Psoas muscle (tissue), 8 donors: ENCODE results near the gene LRCH4. TPM values are rescaled to one million over a fixed set of nuclear protein-coding genes. Genes with fewer than 3 reads are reported as not detected.
"Not testable (repeated sequence)": the region's sequence is repeated elsewhere in the genome, so short reads cannot be mapped to it uniquely, and the experiment has no call there.

Experiments
- ATAC-seq, 4 donors: fragments of 200-7000 bp; cut with Tn5 transposase; one replicate each; pipeline ENCODE4 v1.9.1; 2020; ENCODE audit warnings: moderate library complexity in 3 of 4, mild to moderate bottlenecking in 2 of 4
- DNase-seq, 2 donors: peaks; one replicate each; pipeline ENCODE4 v3.0.0-alpha.2; 2020
- H3K27ac ChIP-seq: fragments of 200-600 bp; one replicate; pipeline ENCODE4 v1.8.0; 2022
- H3K27me3 ChIP-seq, 3 donors: fragments of 200-600 bp in 1 of 3; one replicate each; pipeline versions ENCODE4 v1.6.1 to v1.8.0; 2013 to 2022; ENCODE audit warnings: low read length in 2 of 3, mild to moderate bottlenecking in 2 of 3, moderate library complexity in 1 of 3; ENCODE audit not compliant: insufficient read depth in 3 of 3
- H3K36me3 ChIP-seq, 2 donors: fragments of 200-600 bp in 1 of 2; one replicate each; pipeline versions ENCODE4 v1.6.1 to v1.8.0; 2013 to 2022; ENCODE audit warnings: low read depth in 1 of 2, mild to moderate bottlenecking in 1 of 2, moderate library complexity in 1 of 2; ENCODE audit not compliant: insufficient read depth in 1 of 2
- H3K4me1 ChIP-seq: fragments of 200-600 bp; one replicate; pipeline ENCODE4 v1.8.0; 2022
- H3K4me3 ChIP-seq: fragments of 200-600 bp; one replicate; pipeline ENCODE4 v1.8.0; 2022; ENCODE audit warnings: mild to moderate bottlenecking
- H3K9me3 ChIP-seq: fragments of 200-600 bp; one replicate; pipeline ENCODE4 v1.8.0; 2022
- WGBS, 3 donors: extraction: QIAGEN DNeasy Blood & Tissue Kit; methylation state at CpG; one replicate each; pipeline versions ENCODE4 v1.1.6 to v1.1.7; 2013; 5-methylcytosine and 5-hydroxymethylcytosine counted together
- intact Hi-C, 2 donors: fragments of 100-400 bp; cut with DNase I; formaldehyde crosslinking; loops; one replicate each; pipeline versions ENCODE4 v1.11.0 to v1.14.2; 2022
- polyA plus RNA-seq, 3 donors: library from polyadenylated mRNA; stranded (reverse); fragments of 200-250 nt; gene quantifications; one replicate each; pipeline ENCODE4 v1.2.3, GENCODE V29; 2013
- total RNA-seq, 4 donors: library from RNA; stranded (reverse); fragmentation: NEBNext Ultra II Directional in 2 of 4; extraction: Animal tissue kit (Norgen Biotek cat#: 25700) in 2 of 4; gene quantifications; one replicate each; pipeline versions ENCODE4 v1.2.1 to v1.2.4, GENCODE V29; 2021 to 2023
- TF ChIP-seq, protein P1 (sequence below): fragments of 200-600 bp; IDR thresholded peaks from one replicate; pipeline ENCODE4 v1.8.0; 2022; ENCODE audit warnings: antibody characterized with exemption
- donor health status: healthy with polysubstance abuse.
- donor health status: DM: no; HTN: no; CAD: no; lungs with moderate emphysema.
- donor health status: Bipolar disorder and iron deficiency.
- donor health status: healthy.
- donor health status: DM: yes; HTN: yes; CAD: no.
- donor health status: DM: no; HTN: no; CAD: no.
- donor health status: DM: no; HTN: no; CAD: no.
- donor health status: DM: yes; HTN: yes; CAD: no.

LRCH4 gene
- total and polyA plus RNA-seq, 7 donors: 16.7 to 41.5 (median 33.5) TPM

DNA sequence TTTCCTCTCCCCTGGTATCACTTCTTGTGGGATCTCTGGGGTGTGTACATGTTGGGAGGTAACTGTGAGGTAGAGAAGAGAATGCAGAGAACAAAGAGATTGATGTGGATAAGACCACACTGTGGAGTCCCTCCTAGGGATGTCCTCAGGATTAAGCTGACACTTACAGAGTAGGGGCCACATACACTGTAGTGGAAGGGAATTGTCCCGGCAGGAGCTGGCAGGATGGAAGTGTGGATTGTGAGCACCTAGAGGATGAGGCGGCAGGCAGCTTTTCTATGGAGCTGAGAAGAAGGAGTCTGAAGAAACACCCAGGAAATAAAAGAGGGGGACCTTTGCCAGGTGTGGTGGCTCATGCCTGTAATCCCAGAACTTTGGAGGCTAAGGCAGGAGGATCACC is 33.4 kb downstream of the LRCH4 start:
- Histone ChIP-seq H3K27ac (no peak overlapping the region), H3K4me3 (no peak overlapping the region), H3K9me3 (no peaks in the 10 kb centered on the region), H3K36me3 (peaks cover 10 to 54% of the 10 kb centered on the region in 2 donors), H3K27me3 (no peaks in the 10 kb centered on the region), H3K4me1 (peaks cover 7% of the 10 kb centered on the region)
- WGBS, 3 donors: 94 to 100% (median 100%) methylated on average over 2 of the region's 2 CpGs
- intact Hi-C loops: no loop called here
- TF ChIP-seq, protein P1, sequence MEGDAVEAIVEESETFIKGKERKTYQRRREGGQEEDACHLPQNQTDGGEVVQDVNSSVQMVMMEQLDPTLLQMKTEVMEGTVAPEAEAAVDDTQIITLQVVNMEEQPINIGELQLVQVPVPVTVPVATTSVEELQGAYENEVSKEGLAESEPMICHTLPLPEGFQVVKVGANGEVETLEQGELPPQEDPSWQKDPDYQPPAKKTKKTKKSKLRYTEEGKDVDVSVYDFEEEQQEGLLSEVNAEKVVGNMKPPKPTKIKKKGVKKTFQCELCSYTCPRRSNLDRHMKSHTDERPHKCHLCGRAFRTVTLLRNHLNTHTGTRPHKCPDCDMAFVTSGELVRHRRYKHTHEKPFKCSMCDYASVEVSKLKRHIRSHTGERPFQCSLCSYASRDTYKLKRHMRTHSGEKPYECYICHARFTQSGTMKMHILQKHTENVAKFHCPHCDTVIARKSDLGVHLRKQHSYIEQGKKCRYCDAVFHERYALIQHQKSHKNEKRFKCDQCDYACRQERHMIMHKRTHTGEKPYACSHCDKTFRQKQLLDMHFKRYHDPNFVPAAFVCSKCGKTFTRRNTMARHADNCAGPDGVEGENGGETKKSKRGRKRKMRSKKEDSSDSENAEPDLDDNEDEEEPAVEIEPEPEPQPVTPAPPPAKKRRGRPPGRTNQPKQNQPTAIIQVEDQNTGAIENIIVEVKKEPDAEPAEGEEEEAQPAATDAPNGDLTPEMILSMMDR: no peak
- ATAC-seq: no peak
- DNase-seq: no peak

DNA sequence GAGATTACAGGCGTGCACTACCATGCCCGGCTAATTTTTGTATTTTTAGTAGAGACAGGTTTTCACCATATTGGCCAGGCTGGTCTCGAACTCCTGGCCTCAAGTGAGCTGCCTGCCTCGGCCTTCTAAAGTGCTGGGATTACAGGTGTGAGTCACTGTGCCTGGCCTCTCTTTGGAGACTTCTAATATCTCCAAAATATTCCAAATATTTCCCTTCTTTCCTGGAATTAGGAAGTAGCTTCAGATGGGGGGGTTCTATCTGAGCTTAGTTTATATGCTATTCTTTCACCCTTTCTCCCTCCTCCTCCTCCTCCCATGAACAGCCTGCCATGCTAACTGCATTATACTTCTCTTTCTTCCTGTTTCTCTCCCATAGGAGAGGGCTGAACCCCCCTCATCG is 37.5 kb downstream of the LRCH4 start:
- not testable (repeated sequence) for DNase-seq, ATAC-seq, H3K4me3 ChIP-seq, H3K9me3 ChIP-seq, H3K27me3 ChIP-seq
- H3K4me1 ChIP-seq: peaks cover 26% of the 10 kb centered on the region
- intact Hi-C loops: loop anchor here in 1 of 2 donors (5.0 kb wide), 1 partner anchor 71 kb away; the partner anchor contains the start of gene TSC22D4
- WGBS, 3 donors: 74 to 85% (median 79%) methylated on average over 5 of the region's 5 CpGs
- peaks cover 2 to 31% of the 10 kb centered on the region in 2 donors for H3K36me3 ChIP-seq
- peak overlapping the region; percentile 38 for H3K27ac ChIP-seq

DNA sequence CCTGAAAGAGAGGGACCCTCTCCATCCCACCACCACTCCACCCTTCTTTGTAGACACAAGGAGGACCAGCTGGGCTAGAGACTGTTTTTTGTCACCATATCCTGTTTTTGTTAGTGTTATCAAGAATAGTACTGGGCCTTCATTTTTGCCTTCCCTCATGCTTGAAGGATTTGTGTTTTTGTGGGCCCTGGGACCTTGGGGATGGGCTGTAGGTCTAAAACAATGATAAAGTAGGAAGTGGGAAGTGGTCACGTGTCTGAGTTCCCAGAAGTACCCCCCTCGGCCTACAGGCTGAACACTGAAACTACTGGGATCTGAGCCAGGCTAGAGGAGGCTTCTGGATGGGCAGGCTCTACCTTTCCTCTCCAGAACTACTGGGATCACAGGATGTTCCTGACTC is 38.1 kb downstream of the LRCH4 start:
- H3K4me1 ChIP-seq: peaks cover 26% of the 10 kb centered on the region
- WGBS, 3 donors: 44 to 71% (median 54%) methylated on average over 2 of the region's 2 CpGs

DNA sequence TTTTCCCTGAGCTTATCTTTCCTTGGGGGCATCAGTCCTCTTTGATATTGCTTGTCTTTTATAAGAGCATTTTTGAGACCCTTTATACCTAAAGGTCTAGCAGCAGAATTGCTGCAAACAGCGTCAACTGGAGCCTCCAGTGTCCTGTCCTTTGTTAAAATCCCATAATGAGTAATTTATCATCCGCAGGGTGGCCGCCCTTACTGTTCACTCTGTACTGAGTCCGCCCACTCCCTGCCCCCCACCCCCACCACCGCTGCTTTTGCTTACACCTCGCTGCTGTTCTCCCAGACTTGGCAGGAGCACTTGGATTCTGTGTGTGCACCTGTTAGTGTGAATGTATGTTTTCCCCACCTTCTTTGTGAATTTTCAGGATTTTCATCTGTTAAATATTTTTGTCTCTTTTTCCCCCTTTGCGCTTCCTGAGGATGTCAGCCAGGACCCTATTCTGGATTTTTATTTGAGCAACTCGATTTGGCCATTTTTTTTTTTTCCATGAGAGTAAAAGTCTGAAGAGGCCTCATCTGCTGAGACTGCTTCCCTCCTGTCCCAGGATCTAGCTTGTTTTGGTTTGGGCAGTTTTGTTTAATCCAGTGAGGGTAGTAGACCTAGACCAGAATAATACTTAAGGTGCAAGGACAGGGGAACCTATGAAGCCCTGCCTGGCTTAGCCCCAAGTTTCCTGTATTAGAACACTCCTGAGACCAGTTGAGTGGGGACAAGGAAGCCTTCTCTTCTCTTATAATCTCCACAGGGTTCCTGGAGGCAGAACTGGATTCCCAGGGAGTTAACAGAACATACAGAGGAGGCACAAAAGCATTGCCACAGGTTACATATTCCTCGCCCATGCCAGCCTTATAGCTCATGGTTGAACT is 38.8 kb downstream of the LRCH4 start:
- Histone ChIP-seq H3K4me3 (no peak overlapping the region), H3K4me1 (peaks cover 26% of the 10 kb centered on the region), H3K27me3 (no peaks in the 10 kb centered on the region), H3K9me3 (no peaks in the 10 kb centered on the region), H3K27ac (peak overlapping the region; percentile 71), H3K36me3 (peaks cover 0 to 19% of the 10 kb centered on the region in 2 donors)
- WGBS, 3 donors: 57 to 62% (median 61%) methylated on average over 9 of the region's 9 CpGs
- DNase-seq (no peak), ATAC-seq (no peak)
- intact Hi-C loops: loop anchor here (2.0 to 5.0 kb wide), 2 partner anchors 14 to 70 kb away; partner anchors contain the start of gene TSC22D4 (in 1 of the 2)
- TF ChIP-seq, protein P1: no peak

More for the DNA sequence above, 38.1 kb downstream of the LRCH4 start:
- intact Hi-C loops: loop anchor here (2.0 to 5.0 kb wide), 2 partner anchors 15 to 71 kb away; partner anchors contain the start of gene TSC22D4 (in 1 of the 2)
- Histone ChIP-seq H3K27ac (peak overlapping the region; percentile 38), H3K4me3 (no peak overlapping the region), H3K36me3 (peaks cover 0 to 26% of the 10 kb centered on the region in 2 donors), H3K27me3 (no peaks in the 10 kb centered on the region), H3K9me3 (no peaks in the 10 kb centered on the region)
- TF ChIP-seq, protein P1: no peak
- DNase-seq: no peak
- no peak for ATAC-seq
